ENCODE results near the gene CERT1.

The CERT1 gene

GRCh38 chr5:75380099-75380498 is 131.3 kb downstream of the CERT1 start:
- DNase-seq: no peak

DNA sequence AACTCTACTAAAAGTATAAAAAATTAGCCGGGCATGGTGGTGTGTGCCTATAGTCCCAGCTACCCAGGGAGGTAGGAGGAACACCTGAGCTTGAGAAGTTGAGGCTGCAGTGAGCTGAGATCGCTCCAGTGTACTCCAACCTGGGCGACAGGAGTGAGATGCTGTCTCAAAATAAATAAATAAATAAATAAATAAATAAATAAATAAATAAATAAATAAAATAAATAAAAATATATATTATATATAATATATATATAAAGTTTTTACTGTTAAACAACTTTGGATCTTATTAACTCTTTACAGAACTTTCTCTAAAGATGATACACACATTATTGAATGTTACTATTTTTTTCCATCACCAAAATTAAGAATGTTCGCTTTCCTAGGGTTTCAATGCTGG is 136.0 kb downstream of the CERT1 start:
- no peak for DNase-seq

DNA sequence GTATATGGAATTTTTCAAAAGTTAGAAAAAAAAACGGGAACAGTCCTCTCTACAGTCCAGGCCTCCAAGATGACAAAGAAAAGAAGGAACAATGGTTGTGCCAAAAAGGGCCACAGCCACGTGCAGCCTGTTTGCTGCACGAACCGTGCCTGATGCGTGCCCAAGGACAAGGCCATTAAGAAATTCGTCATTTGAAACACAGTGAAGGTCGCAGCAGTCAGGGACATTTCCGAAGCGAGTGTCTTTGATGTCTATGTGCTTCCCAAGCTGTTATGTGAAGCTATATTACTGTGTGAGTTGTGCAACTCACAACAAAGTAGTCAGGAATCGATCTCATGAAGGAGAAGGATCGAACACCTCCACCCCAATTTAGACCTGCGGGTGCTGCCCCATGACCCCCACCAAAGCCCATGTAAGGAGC is 137.0 kb downstream of the CERT1 start:
- DNase-seq: no peak

DNA sequence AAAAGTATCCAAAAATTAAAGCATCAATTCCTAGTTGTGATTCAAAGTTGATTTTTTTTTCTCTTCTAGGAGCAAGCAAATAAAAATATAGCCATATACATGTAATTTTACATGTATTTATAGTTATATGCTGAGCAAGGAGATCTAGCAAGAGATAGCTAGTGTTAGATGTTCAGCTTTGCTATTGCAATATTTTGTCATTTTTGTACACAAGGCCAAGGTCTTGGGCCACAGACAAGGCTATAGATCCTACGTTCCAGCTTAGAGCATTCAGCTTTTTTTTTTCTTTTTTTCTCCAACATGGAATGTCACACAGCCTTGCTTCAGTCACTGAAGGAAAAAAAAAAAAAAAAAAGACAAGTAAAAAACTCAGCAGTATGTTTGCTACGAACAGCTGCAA is 137.6 kb downstream of the CERT1 start:
- DNase-seq: no peak

GRCh38 chr5:75368391-75368790 is 143.0 kb downstream of the CERT1 start:
- no peak for DNase-seq

DNA sequence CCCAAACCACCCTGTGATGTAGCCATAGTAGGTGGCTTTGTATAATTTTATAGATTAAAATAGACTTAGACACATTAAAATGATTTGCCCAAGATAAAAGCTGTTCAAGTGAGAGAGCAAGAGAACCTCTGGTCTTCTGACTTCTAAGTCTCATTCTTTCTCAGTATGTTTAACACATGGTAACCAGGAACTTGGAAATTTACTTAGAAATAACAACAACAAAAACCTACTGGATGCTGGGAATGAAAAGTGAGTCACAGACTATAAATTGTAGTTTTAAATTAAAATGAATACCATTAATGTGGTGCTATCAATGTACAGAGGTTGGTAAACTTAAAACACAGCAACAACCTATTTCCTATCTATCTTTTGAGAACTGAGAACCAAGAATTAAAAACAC is 144.0 kb downstream of the CERT1 start:
- DNase-seq: no peak

- no peak for DNase-seq
Measured at GRCh38 chr5:75366787-75367186, 144.6 kb downstream of the CERT1 start.

DNA sequence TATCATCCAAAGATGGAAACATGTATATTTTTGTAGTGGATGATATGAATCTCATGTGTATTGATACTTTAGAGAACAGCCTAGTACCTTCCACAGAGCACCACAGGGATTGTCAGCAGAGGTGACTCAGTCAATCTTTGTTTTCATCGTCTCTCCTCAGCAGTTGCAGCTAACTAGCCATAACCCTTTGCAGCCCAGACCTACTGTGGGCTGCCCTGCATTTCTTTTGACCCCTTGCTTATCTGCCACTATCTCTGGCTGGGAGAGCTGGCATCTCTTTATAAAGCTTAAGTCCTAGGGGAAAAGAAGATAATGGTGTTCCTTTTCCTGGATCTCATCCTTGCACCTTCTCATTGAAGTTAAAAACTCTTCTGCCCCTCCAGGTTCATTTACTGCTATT is 145.7 kb downstream of the CERT1 start:
- no peak for DNase-seq

- no peak for DNase-seq
Measured at GRCh38 chr5:75364571-75365280, 146.7 kb downstream of the CERT1 start.

- peak; percentile 77 for DNase-seq
Measured at GRCh38 chr5:75363726-75364495, 147.5 kb downstream of the CERT1 start.

- no peak for DNase-seq
Measured at GRCh38 chr5:75363111-75363510, 148.3 kb downstream of the CERT1 start.

GRCh38 chr5:75362474-75362975 is 148.9 kb downstream of the CERT1 start:
- DNase-seq: no peak

DNA sequence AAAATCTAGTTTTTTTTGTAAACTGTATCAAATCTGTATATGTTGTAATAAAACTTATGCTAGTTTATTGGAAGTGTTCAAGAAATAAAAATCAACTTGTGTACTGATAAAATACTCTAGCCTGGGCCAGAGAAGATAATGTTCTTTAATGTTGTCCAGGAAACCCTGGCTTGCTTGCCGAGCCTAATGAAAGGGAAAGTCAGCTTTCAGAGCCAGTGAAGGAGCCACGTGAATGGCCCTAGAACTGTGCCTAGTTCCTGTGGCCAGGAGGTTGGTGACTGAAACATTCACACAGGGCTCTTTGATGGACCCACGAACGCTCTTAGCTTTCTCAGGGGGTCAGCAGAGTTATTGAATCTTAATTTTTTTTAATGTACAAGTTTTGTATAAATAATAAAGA is 150.1 kb downstream of the CERT1 start:
- DNase-seq: no peak

DNA sequence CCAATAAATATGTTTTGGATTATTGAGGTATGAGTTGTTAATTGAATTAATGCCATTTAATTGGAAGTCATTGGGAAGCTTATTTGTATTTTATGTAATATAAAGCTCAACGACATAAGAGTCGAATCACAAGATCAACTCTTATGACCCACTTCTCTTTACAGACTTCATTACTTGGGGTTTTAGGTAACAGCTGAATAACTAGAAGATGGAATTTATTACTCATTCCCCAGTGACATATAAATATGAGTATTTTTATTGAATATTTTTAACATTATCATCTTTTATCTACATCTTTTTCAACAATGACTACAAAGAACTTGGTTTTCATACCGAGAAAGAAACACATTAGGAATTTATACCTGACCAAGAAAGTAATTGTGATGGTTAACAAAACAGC is 153.3 kb downstream of the CERT1 start:
- DNase-seq: no peak

DNA sequence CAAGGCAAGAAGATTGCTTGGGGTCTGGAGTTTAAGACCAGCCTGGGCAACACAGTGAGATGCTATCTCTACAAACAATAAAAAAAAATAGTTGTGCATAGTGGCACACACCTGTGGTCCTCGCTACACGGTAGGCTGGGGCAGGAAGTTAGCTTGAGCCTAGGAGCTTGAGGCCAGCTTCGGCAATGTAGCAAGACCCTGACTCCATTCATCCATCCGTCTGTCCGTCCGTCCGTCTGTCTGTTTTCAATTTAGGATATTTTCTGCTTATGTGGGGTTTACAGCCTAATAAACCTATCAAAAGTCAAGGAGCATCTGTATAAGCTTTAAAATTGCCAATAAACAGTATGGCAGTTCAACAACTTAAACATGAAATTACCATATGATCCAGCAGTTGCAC is 154.7 kb downstream of the CERT1 start:
- no peak for DNase-seq

- DNase-seq: no peak
Measured at GRCh38 chr5:75355236-75355635, 156.2 kb downstream of the CERT1 start.

GRCh38 chr5:75351139-75351926 is 160.1 kb downstream of the CERT1 start:
- DNase-seq: no peak

- DNase-seq: no peak
Measured at GRCh38 chr5:75349663-75350062, 161.8 kb downstream of the CERT1 start.

GRCh38 chr5:75348241-75348640 is 163.2 kb downstream of the CERT1 start:
- DNase-seq: no peak

GRCh38 chr5:75342836-75343235 is 168.6 kb downstream of the CERT1 start:
- no peak for DNase-seq

DNA sequence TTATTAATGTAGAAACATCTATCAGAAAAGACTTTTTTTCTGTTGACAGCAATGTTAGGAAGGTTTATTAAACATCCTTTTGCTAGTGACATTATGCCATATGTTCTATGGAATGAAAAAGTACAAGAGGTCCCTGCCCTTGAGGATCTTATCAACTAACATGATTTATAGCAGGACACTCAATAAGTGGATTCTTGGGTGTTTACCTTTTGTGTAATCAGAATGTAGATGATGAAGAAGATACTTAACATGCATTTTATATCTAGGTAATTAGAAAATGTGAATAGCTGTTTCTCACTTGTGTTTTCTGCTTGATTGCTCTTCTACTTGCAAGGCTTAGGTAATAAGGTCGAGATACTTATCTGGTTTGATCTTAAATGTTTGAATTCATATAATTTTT is 169.5 kb downstream of the CERT1 start:
- no peak for DNase-seq

GRCh38 chr5:75340714-75341478 is 170.5 kb downstream of the CERT1 start:
- DNase-seq: no peak

GRCh38 chr5:75338408-75338807 is 173.0 kb downstream of the CERT1 start:
- no peak for DNase-seq
